C4-2B (cell line): Measurements from ENCODE around the gene CCND3.

Source experiments
- H3K27ac ChIP-seq: fragments of 450-650 bp; 2 replicates; pipeline ENCODE4 v1.5.1; 2017
- CTCF ChIP-seq: fragments of 450-650 bp; conservative IDR thresholded peaks from 2 replicates; pipeline ENCODE4 v1.5.1; 2017; ENCODE audit warnings: mild to moderate bottlenecking
- ZFX ChIP-seq: fragments of 450-650 bp; IDR thresholded peaks from 2 replicates; pipeline ENCODE4 v1.6.1; 2017

Gene CCND3

GRCh38 chr6:41970436-41970846 lies 28.8 kb upstream of the CCND3 start:
- no peak overlapping the region for H3K27ac ChIP-seq
- no peak for TF ChIP-seq CTCF
- no peak for TF ChIP-seq ZFX

GRCh38 chr6:41967312-41968287 lies 26.0 kb upstream of the CCND3 start:
- no peak for TF ChIP-seq ZFX
- TF ChIP-seq CTCF: no peak
- no peak overlapping the region for H3K27ac ChIP-seq

GRCh38 chr6:41966961-41967311 lies 25.3 kb upstream of the CCND3 start:
- TF ChIP-seq CTCF (no peak), ZFX (no peak)
- no peak overlapping the region for H3K27ac ChIP-seq

GRCh38 chr6:41966214-41966920 lies 24.8 kb upstream of the CCND3 start:
- TF ChIP-seq ZFX (no peak), CTCF (no peak)
- no peak overlapping the region for H3K27ac ChIP-seq

- no peak overlapping the region for H3K27ac ChIP-seq
- TF ChIP-seq ZFX (no peak), CTCF (no peak)
Measured at GRCh38 chr6:41965429-41966213, 24.0 kb upstream of the CCND3 start.

- no peak overlapping the region for H3K27ac ChIP-seq
- no peak for TF ChIP-seq CTCF
- no peak for TF ChIP-seq ZFX
Measured at GRCh38 chr6:41964201-41964887, 22.7 kb upstream of the CCND3 start.
